CD8-positive, alpha-beta memory T cell (primary cell): ENCODE measurements around the gene IL26. TPM values are rescaled to one million over a fixed set of nuclear protein-coding genes. Genes with fewer than 3 reads are reported as not detected.

Experiments used
- CTCF ChIA-PET: fragments of 350-600 bp; sonication (Branson Sonifier 250); formaldehyde crosslinking; loops from one replicate; lab custom pipeline; 2021; ENCODE audit warnings: antibody characterized with exemption; lab: Charles Lee
- POLR2A ChIA-PET: fragments of 350-600 bp; sonication (Branson Sonifier 250); formaldehyde crosslinking; loops from one replicate; lab custom pipeline; 2021; ENCODE audit warnings: antibody characterized with exemption; lab: Charles Lee
- DNase-seq, 5 donors: peaks; one replicate each; pipeline versions ENCODE4 v3.0.0 to v3.0.0-alpha.2; 2020 to 2022; ENCODE audit warnings: mixed read lengths in 1 of 5
- H3K27ac ChIP-seq: one replicate; pipeline ENCODE4 v1.7.0; 2013; ENCODE audit warnings: low read depth, mild to moderate bottlenecking, low read length, moderate library complexity
- H3K27me3 ChIP-seq: 2 replicates; pipeline ENCODE4 v1.7.0; 2013; ENCODE audit warnings: low read length, mild to moderate bottlenecking; ENCODE audit not compliant: insufficient read depth, poor library complexity, severe bottlenecking
- H3K36me3 ChIP-seq: 2 replicates; pipeline ENCODE4 v1.7.0; 2013; ENCODE audit warnings: mild to moderate bottlenecking, low read length, moderate library complexity; ENCODE audit not compliant: insufficient read depth
- H3K4me1 ChIP-seq: 2 replicates; pipeline ENCODE4 v1.7.0; 2013; ENCODE audit warnings: mild to moderate bottlenecking, low read length, moderate library complexity; ENCODE audit not compliant: insufficient read depth
- H3K4me3 ChIP-seq: 2 replicates; pipeline ENCODE4 v1.7.0; 2013; ENCODE audit warnings: mild to moderate bottlenecking, low read length
- H3K9me3 ChIP-seq: 2 replicates; pipeline ENCODE4 v1.7.0; 2013; ENCODE audit warnings: mild to moderate bottlenecking, low read length
- H3K27ac Mint-ChIP-seq, 8 donors: one replicate each; pipeline ENCODE4 v1.8.0; 2020 to 2021; ENCODE audit warnings: mixed read lengths in 8 of 8, mild to moderate bottlenecking in 6 of 8, inconsistent platforms in 3 of 8, moderate library complexity in 3 of 8
- H3K27me3 Mint-ChIP-seq, 2 donors: one replicate each; pipeline ENCODE4 v1.8.0; 2020 to 2021; ENCODE audit warnings: mixed read lengths in 2 of 2, mild to moderate bottlenecking in 1 of 2, moderate library complexity in 1 of 2
- H3K36me3 Mint-ChIP-seq, 3 donors: one replicate each; pipeline ENCODE4 v1.8.0; 2020 to 2021; ENCODE audit warnings: mixed read lengths in 3 of 3, inconsistent platforms in 1 of 3, mild to moderate bottlenecking in 1 of 3
- H3K4me1 Mint-ChIP-seq, 3 donors: one replicate each; pipeline ENCODE4 v1.8.0; 2020 to 2021; ENCODE audit warnings: mixed read lengths in 3 of 3, inconsistent platforms in 1 of 3, mild to moderate bottlenecking in 1 of 3
- H3K4me3 Mint-ChIP-seq, 7 donors: one replicate each; pipeline ENCODE4 v1.8.0; 2020 to 2021; ENCODE audit warnings: mixed read lengths in 7 of 7, mild to moderate bottlenecking in 6 of 7, moderate library complexity in 4 of 7, inconsistent platforms in 2 of 7
- H3K9me3 Mint-ChIP-seq, 5 donors: one replicate each; pipeline ENCODE4 v1.8.0; 2020 to 2022; ENCODE audit warnings: mixed read lengths in 5 of 5, mild to moderate bottlenecking in 3 of 5, moderate library complexity in 2 of 5, inconsistent platforms in 1 of 5
- polyA plus RNA-seq: library from polyadenylated mRNA; unstranded; fragments of 300-500 nt; fragmentation: Illumina TruSeq; gene quantifications from one replicate; pipeline ENCODE4 v1.2.3, GENCODE V29; 2021
- total RNA-seq, 2 experiments: library from RNA; stranded (reverse); gene quantifications; one replicate each; pipeline ENCODE4 v1.2.3, GENCODE V29; 2021

IL26 gene
- total and polyA plus RNA-seq, 3 experiments from 2014 or later, result 0.28 to 1.00 (median 0.88) TPM

GRCh38 chr12:68231229-68231628, 5.6 kb upstream of the IL26 start:
- Mint-ChIP-seq H3K9me3 (no peaks in the 10 kb centered on the region), H3K27ac (no peak overlapping the region), H3K27me3 (peaks cover 0 to 3% of the 10 kb centered on the region in 2 donors), H3K36me3 (peaks cover 0 to 2% (median 0%) of the 10 kb centered on the region in 3 donors), H3K4me1 (peaks cover 8 to 23% (median 15%) of the 10 kb centered on the region in 3 donors), H3K4me3 (no peak overlapping the region)
- CTCF ChIA-PET, result interaction anchor here (1.9 to 4.2 kb wide), 2 partner anchors 8 to 190 kb away, joined by 4 to 25 read pairs; no protein-coding TSS in a partner anchor
- no peaks in the 10 kb centered on the region for H3K9me3 ChIP-seq
- H3K36me3 ChIP-seq, result no peaks in the 10 kb centered on the region
- no peak overlapping the region for H3K4me3 ChIP-seq
- no peaks in the 10 kb centered on the region for H3K27me3 ChIP-seq
- POLR2A ChIA-PET, result no interaction called here
- H3K27ac ChIP-seq, result no peak overlapping the region
- H3K4me1 ChIP-seq, result peaks cover 5% of the 10 kb centered on the region
- DNase-seq, result no peak

- CTCF ChIA-PET, result no interaction called here
- Mint-ChIP-seq H3K4me1 (peaks cover 6 to 13% (median 7%) of the 10 kb centered on the region in 3 donors), H3K27me3 (peaks cover 0 to 3% of the 10 kb centered on the region in 2 donors), H3K36me3 (peaks cover 0 to 2% (median 0%) of the 10 kb centered on the region in 3 donors), H3K27ac (no peak overlapping the region), H3K9me3 (no peaks in the 10 kb centered on the region), H3K4me3 (no peak overlapping the region)
- Histone ChIP-seq H3K27ac (no peak overlapping the region), H3K27me3 (no peaks in the 10 kb centered on the region), H3K9me3 (no peaks in the 10 kb centered on the region), H3K4me3 (no peak overlapping the region), H3K4me1 (no peaks in the 10 kb centered on the region), H3K36me3 (no peaks in the 10 kb centered on the region)
- no peak for DNase-seq
- POLR2A ChIA-PET, result no interaction called here
These were observed 4.3 kb upstream of the IL26 start for GRCh38 chr12:68229956-68230355.

DNA sequence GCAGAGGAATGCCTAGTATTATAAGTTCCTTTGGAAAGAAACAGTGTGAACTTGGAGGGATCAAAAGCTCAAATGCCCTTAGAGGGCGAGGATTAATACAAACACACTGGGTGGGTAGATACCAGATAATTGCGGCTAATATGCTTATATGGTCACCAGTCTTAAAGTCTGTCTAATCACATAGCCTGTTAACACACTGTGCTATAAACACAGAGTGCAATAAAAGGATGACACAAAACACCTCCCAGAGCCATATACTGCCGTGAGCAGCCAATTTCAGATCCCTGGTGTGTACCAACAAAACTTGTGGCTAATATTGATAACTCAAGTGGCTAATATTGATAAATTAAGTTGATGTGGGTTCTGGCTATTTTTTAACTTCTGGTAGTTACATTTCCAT, 1.7 kb upstream of the IL26 start:
- no peak for DNase-seq
- no peaks in the 10 kb centered on the region for H3K36me3 ChIP-seq
- H3K4me3 ChIP-seq, result no peak overlapping the region
- CTCF ChIA-PET, result no interaction called here
- Mint-ChIP-seq H3K27me3 (peaks cover 0 to 1% of the 10 kb centered on the region in 2 donors), H3K4me3 (no peak overlapping the region), H3K9me3 (no peaks in the 10 kb centered on the region), H3K27ac (no peak overlapping the region), H3K4me1 (peaks cover 7 to 12% (median 10%) of the 10 kb centered on the region in 3 donors), H3K36me3 (peaks cover 0 to 2% (median 0%) of the 10 kb centered on the region in 3 donors)
- no peaks in the 10 kb centered on the region for H3K9me3 ChIP-seq
- peaks cover 6% of the 10 kb centered on the region for H3K4me1 ChIP-seq
- POLR2A ChIA-PET, result no interaction called here
- no peaks in the 10 kb centered on the region for H3K27me3 ChIP-seq
- H3K27ac ChIP-seq, result no peak overlapping the region

DNA sequence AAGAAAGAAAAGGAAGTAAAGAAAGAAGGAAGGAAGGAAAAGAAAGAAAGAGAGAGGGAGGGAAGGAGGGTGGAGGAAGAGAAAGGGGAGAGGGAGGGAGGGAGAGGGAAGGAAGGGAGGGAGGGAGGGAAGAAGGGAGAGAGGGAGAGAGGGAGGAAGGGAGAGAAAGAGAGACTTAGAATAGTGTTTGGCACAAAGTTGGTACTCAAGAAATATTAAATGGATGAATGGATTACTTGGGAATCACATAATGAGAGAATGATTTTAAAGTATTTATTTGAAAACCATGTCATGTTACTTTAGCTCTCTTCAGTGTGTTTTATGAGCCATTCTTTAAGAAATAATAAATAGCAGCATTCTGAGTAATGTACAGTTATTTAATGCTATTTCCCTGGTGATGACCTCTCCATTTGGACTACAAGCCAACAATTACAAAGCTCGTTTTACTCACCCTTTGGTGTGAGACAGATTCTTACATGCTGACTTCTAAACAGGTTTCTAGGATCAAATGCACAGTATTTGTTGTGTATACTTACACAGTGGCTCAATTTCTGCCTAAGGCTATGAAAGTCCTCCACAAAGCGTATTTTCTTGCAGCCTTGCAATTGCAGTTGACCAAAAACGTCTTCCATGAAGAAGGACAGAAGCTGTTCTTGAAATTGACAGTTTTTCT, 861 bp downstream of the IL26 start:
- peak overlapping the region in 1 of 7 donors; percentile 8 for H3K4me3 Mint-ChIP-seq
- H3K9me3 Mint-ChIP-seq, result no peaks in the 10 kb centered on the region
- POLR2A ChIA-PET, result interaction anchor here (1.0 kb wide), 1 partner anchor 12 kb away, joined by 3 read pairs; no protein-coding TSS in a partner anchor
- no peak overlapping the region for H3K27ac ChIP-seq
- H3K36me3 ChIP-seq, result no peaks in the 10 kb centered on the region
- peaks cover 7 to 12% (median 10%) of the 10 kb centered on the region in 3 donors for H3K4me1 Mint-ChIP-seq
- no peaks in the 10 kb centered on the region for H3K27me3 ChIP-seq
- H3K4me1 ChIP-seq, result peaks cover 6% of the 10 kb centered on the region
- peak overlapping the region in 1 of 8 donors; percentile 37 for H3K27ac Mint-ChIP-seq
- peaks cover 0 to 3% of the 10 kb centered on the region in 2 donors for H3K27me3 Mint-ChIP-seq
- H3K36me3 Mint-ChIP-seq, result peaks cover 0 to 2% (median 0%) of the 10 kb centered on the region in 3 donors
- DNase-seq, result no peak
- CTCF ChIA-PET, result interaction anchor here (3.9 kb wide), 1 partner anchor 92 kb away, joined by 38 read pairs; no protein-coding TSS in a partner anchor
- H3K9me3 ChIP-seq, result no peaks in the 10 kb centered on the region
- no peak overlapping the region for H3K4me3 ChIP-seq

DNA sequence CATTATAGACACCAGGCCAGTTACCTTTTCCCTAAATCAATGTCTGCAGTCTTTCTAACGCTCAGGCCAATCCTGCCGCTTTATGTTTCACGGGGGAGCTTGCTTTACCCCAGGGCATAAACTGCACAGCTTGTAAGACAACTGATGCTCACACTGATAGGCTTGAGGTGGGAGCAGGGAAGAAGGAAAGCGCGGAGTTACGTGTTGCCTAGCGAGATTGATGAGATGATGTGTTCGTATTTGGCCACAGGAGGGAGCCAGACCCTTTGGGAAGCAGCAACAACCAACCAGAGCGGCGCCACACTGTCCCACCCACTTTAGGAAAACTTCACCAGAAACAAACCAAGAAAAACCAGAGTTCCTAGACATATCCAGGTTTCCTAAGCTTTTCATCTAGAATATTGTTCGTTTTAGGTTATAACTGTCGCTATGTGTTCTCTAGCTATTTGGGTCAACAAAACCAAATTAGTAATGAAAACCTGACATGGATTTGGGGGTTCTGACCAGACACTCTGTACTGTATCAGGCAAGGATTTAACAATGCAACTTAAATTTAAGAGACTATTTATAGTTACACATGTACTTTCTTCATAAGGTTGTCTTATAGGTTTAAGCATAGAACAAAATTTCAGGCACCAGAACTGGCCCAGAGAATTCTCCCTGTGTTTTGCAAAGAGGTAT, 2.4 kb downstream of the IL26 start:
- H3K4me1 ChIP-seq, result peaks cover 6% of the 10 kb centered on the region
- peaks cover 0 to 2% (median 0%) of the 10 kb centered on the region in 3 donors for H3K36me3 Mint-ChIP-seq
- POLR2A ChIA-PET, result interaction anchor here (0.6 kb wide), 1 partner anchor 105 kb away, joined by 3 read pairs; no protein-coding TSS in a partner anchor
- H3K27me3 ChIP-seq, result no peaks in the 10 kb centered on the region
- CTCF ChIA-PET, result interaction anchor here (0.7 to 3.9 kb wide), 35 partner anchors 8 to 867 kb away, joined by 3 to 38 read pairs (median 4); partner anchors contain the start of gene IFNG
- peak overlapping the region in 6 of 8 donors; percentile 0 to 60 (median 40) for H3K27ac Mint-ChIP-seq
- H3K27me3 Mint-ChIP-seq, result peaks cover 0 to 3% of the 10 kb centered on the region in 2 donors
- no peak overlapping the region for H3K4me3 ChIP-seq
- H3K27ac ChIP-seq, result no peak overlapping the region
- H3K4me3 Mint-ChIP-seq, result peak overlapping the region; percentile 15 to 76 (median 67)
- no peaks in the 10 kb centered on the region for H3K9me3 Mint-ChIP-seq
- DNase-seq, result peak; percentile 51 to 74 (median 65)
- H3K4me1 Mint-ChIP-seq, result peaks cover 7 to 12% (median 10%) of the 10 kb centered on the region in 3 donors
- no peaks in the 10 kb centered on the region for H3K36me3 ChIP-seq
- no peaks in the 10 kb centered on the region for H3K9me3 ChIP-seq

DNA sequence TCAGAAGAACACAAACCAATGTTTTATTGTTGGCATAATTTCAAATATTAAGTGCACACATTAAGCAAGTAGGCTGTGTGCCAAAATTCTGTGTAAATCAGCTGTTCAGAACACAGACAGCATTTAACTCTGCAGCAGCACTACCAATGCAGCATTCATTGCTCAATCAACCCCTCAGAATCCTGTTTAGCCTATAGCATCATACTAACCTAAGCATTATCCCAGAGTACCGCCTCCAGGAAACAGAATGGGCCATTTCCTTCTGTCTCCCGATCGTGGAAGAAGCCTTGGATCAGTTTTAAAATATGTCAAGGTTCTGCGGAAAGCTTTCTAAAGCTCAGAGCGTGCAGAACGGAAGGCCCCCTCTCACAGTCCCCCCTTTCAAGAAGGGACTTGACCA, 3.3 kb downstream of the IL26 start:
- peaks cover 0 to 3% of the 10 kb centered on the region in 2 donors for H3K27me3 Mint-ChIP-seq
- Histone ChIP-seq H3K4me3 (no peak overlapping the region), H3K36me3 (no peaks in the 10 kb centered on the region), H3K4me1 (peaks cover 6% of the 10 kb centered on the region), H3K27me3 (no peaks in the 10 kb centered on the region), H3K27ac (no peak overlapping the region), H3K9me3 (no peaks in the 10 kb centered on the region)
- DNase-seq, result no peak
- CTCF ChIA-PET, result interaction anchor here (0.7 to 3.9 kb wide), 24 partner anchors 7 to 866 kb away, joined by 3 to 38 read pairs (median 4); partner anchors contain the start of gene IFNG
- peaks cover 7 to 12% (median 10%) of the 10 kb centered on the region in 3 donors for H3K4me1 Mint-ChIP-seq
- H3K27ac Mint-ChIP-seq, result peak overlapping the region in 1 of 8 donors; percentile 42
- peaks cover 0 to 4% (median 4%) of the 10 kb centered on the region in 3 donors for H3K36me3 Mint-ChIP-seq
- POLR2A ChIA-PET, result interaction anchor here (0.6 kb wide), 1 partner anchor 104 kb away, joined by 3 read pairs; no protein-coding TSS in a partner anchor
- H3K9me3 Mint-ChIP-seq, result no peaks in the 10 kb centered on the region
- no peak overlapping the region for H3K4me3 Mint-ChIP-seq

- CTCF ChIA-PET, result interaction anchor here (1.4 to 3.9 kb wide), 3 partner anchors 29 to 96 kb away, joined by 3 to 38 read pairs (median 7); no protein-coding TSS in a partner anchor
- H3K4me3 Mint-ChIP-seq, result no peak overlapping the region
These were observed 4.1 kb downstream of the IL26 start for GRCh38 chr12:68221497-68221896.

More at GRCh38 chr12:68221497-68221896, 4.1 kb downstream of the IL26 start:
- H3K36me3 Mint-ChIP-seq, result peaks cover 0 to 4% (median 3%) of the 10 kb centered on the region in 3 donors
- Histone ChIP-seq H3K27ac (no peak overlapping the region), H3K36me3 (no peaks in the 10 kb centered on the region), H3K9me3 (no peaks in the 10 kb centered on the region), H3K4me1 (peaks cover 6% of the 10 kb centered on the region), H3K4me3 (no peak overlapping the region), H3K27me3 (no peaks in the 10 kb centered on the region)
- no peak for DNase-seq
- H3K9me3 Mint-ChIP-seq, result no peaks in the 10 kb centered on the region
- H3K4me1 Mint-ChIP-seq, result peaks cover 7 to 12% (median 10%) of the 10 kb centered on the region in 3 donors
- POLR2A ChIA-PET, result no interaction called here
- H3K27ac Mint-ChIP-seq, result no peak overlapping the region
- H3K27me3 Mint-ChIP-seq, result peaks cover 0 to 3% of the 10 kb centered on the region in 2 donors
